K562 (cell line): ENCODE results near the gene PRR29. TPM values are rescaled to one million over a fixed set of nuclear protein-coding genes. Genes with fewer than 3 reads are reported as not detected.
A peak's percentile ranks its signal among the peaks of the same experiment; 100 is the strongest.

Experiments
- ATAC-seq: fragments of 200-7000 bp; cut with Tn5 transposase; 3 replicates; pipeline ENCODE4 v1.9.1; 2020; ENCODE audit warnings: moderate library complexity
- BruUV-seq: library from RNA; stranded (reverse); fragments of 400-500 nt; replicated peaks from 2 replicates; lab custom pipeline; 2021; lab: Mats Ljungman, UMichigan
- CTCF ChIA-PET: fragments of 300-600 bp; formaldehyde crosslinking; extraction: SDS; loops from one replicate; lab custom pipeline; 2021; ENCODE audit warnings: low intra/inter-chr PET ratio; lab: Yijun Ruan, JAX
- POLR2A ChIA-PET: fragments of 300-600, 350-650 bp; sonication (Branson Sonifier 250); formaldehyde crosslinking; extraction: SDS; loops from one replicate; lab custom pipeline; 2021; ENCODE audit warnings: antibody characterized with exemption, inconsistent platforms; lab: Yijun Ruan, JAX
- DNase-seq, 4 experiments: peaks; one replicate each; pipeline versions ENCODE4 v3.0.0 to v3.0.0-alpha.2; 2011 to 2018; ENCODE audit warnings: low spot score in 3 of 4, mixed read lengths in 3 of 4; ENCODE audit errors: extremely low read depth in 1 of 4
- FAIRE-seq: peaks from 2 replicates; lab custom pipeline; 2011; peaks lifted over from hg19 to GRCh38; lab: Jason Lieb, UNC
- H2AFZ ChIP-seq: 2 replicates; pipeline ENCODE4 v1.6.0; 2011; ENCODE audit warnings: low read depth, low read length, control low read depth, inconsistent platforms
- H3K27ac ChIP-seq: fragments of 200-600 bp; 3 replicates; pipeline ENCODE4 v1.8.0; 2011; ENCODE audit warnings: low read depth, mild to moderate bottlenecking, control low read depth, inconsistent platforms, low read length, moderate library complexity, mixed read lengths; ENCODE audit errors: extremely low read depth
- H3K27me3 ChIP-seq, 2 experiments: fragments of 300-600 bp in 1 of 2; 2 replicates in 1 of 2; 3 replicates in 1 of 2; pipeline versions ENCODE4 v1.6.0 to v1.8.0; 2011; ENCODE audit warnings: inconsistent platforms in 2 of 2, low read length in 2 of 2, mild to moderate bottlenecking in 1 of 2, mixed read lengths in 1 of 2, moderate library complexity in 1 of 2; ENCODE audit not compliant: control insufficient read depth in 2 of 2, insufficient read depth in 2 of 2
- H3K36me3 ChIP-seq: fragments of 300-600 bp; 3 replicates; pipeline ENCODE4 v1.8.0; 2011; ENCODE audit warnings: mild to moderate bottlenecking, low read length, inconsistent platforms; ENCODE audit not compliant: control insufficient read depth, insufficient read depth
- H3K4me1 ChIP-seq, 2 experiments: fragments of 200-600 bp in 1 of 2; replicated peaks in 1 of 2; 2 replicates in 1 of 2; 3 replicates in 1 of 2; pipeline versions ENCODE4 v1.5.1 to v1.8.0; 2011; ENCODE audit warnings: inconsistent platforms in 2 of 2, low read length in 2 of 2, mild to moderate bottlenecking in 1 of 2, mixed read lengths in 1 of 2, moderate library complexity in 1 of 2; ENCODE audit not compliant: control insufficient read depth in 2 of 2, insufficient read depth in 2 of 2
- H3K4me2 ChIP-seq: 2 replicates; pipeline ENCODE4 v1.6.1; 2011; ENCODE audit warnings: low read length, control low read depth, inconsistent platforms, mixed read lengths; ENCODE audit not compliant: insufficient read depth
- H3K4me3 ChIP-seq: fragments of 200-600 bp; sonication (generic), shearing (Covaris generic); 2 replicates; pipeline ENCODE4 v1.5.1; 2016; ENCODE audit warnings: control low read depth, inconsistent platforms
- H3K79me2 ChIP-seq: fragments of 200-600 bp; 3 replicates; pipeline ENCODE4 v1.8.0; 2011; ENCODE audit warnings: low read length, inconsistent platforms; ENCODE audit not compliant: control insufficient read depth, insufficient read depth
- H3K9ac ChIP-seq, 2 experiments: 2 replicates each; pipeline versions ENCODE4 v1.6.0 to v1.6.1; 2011; ENCODE audit warnings: low read depth in 2 of 2, low read length in 2 of 2, control low read depth in 1 of 2, inconsistent platforms in 1 of 2, mild to moderate bottlenecking in 1 of 2, mixed read lengths in 1 of 2; ENCODE audit not compliant: insufficient read depth in 1 of 2
- H3K9me1 ChIP-seq: one replicate; pipeline ENCODE4 v1.6.0; 2011; ENCODE audit warnings: inconsistent platforms, mild to moderate bottlenecking, low read length, moderate library complexity; ENCODE audit not compliant: control insufficient read depth, insufficient read depth
- H3K9me3 ChIP-seq: replicated peaks from 2 replicates; pipeline ENCODE4 v1.5.1; 2011; ENCODE audit warnings: low read depth, low read length, inconsistent platforms; ENCODE audit not compliant: control insufficient read depth, insufficient read depth
- H4K20me1 ChIP-seq: replicated peaks from 2 replicates; pipeline ENCODE4 v1.6.1; 2011; ENCODE audit warnings: low read length, inconsistent platforms, mixed read lengths; ENCODE audit not compliant: control insufficient read depth, insufficient read depth
- EGR1 ChIP-seq: fragments of 450-650 bp; conservative IDR thresholded peaks from 2 replicates; pipeline ENCODE4 v1.6.1; 2017; ENCODE audit warnings: mild to moderate bottlenecking
- ESRRA ChIP-seq: fragments of 450-650 bp; IDR thresholded peaks from 2 replicates; pipeline ENCODE4 v1.6.1; 2014; ENCODE audit warnings: low read depth, mild to moderate bottlenecking, moderate library complexity, borderline replicate concordance
- HBP1 ChIP-seq: fragments of 450-650 bp; formaldehyde crosslinking; IDR thresholded peaks from 2 replicates; pipeline ENCODE4 v1.4.0; 2022; ENCODE audit warnings: missing genetic modification characterization
- JUND ChIP-seq, 2 experiments: IDR thresholded peaks; 2 replicates in 1 of 2; 3 replicates in 1 of 2; pipeline ENCODE4 v1.6.1; 2011; ENCODE audit warnings: borderline replicate concordance in 2 of 2, low read depth in 2 of 2, low read length in 2 of 2, improper control_type of control experiment in 1 of 2, missing biosample characterization in 1 of 2, missing genetic modification characterization in 1 of 2, missing genetic modification reagents in 1 of 2
- NFIC ChIP-seq: fragments of 450-650 bp; IDR thresholded peaks from 2 replicates; pipeline ENCODE4 v1.6.1; 2017; ENCODE audit warnings: mild to moderate bottlenecking, inconsistent platforms
- NRF1 ChIP-seq, 2 experiments: fragments of 450-650 bp; IDR thresholded peaks in 1 of 2; conservative IDR thresholded peaks in 1 of 2; 2 replicates each; pipeline ENCODE4 v1.6.1; 2014; ENCODE audit warnings: mild to moderate bottlenecking in 2 of 2
- POLR2G ChIP-seq: fragments of 200-400 bp; formaldehyde crosslinking; IDR thresholded peaks from 2 replicates; pipeline ENCODE4 v1.6.1; 2017; ENCODE audit warnings: low read depth, mild to moderate bottlenecking, antibody characterized with exemption, low read length, moderate library complexity
- PRMT5 ChIP-seq: sonication (generic); formaldehyde crosslinking; IDR thresholded peaks from 2 replicates; pipeline ENCODE4 v1.5.0; 2020; ENCODE audit warnings: missing genetic modification reagents
- PTRF ChIP-seq: fragments of 450-650 bp; IDR thresholded peaks from 2 replicates; pipeline ENCODE4 v1.6.1; 2016; ENCODE audit warnings: mild to moderate bottlenecking, missing genetic modification characterization, missing compliant biosample characterization
- RHOXF2B ChIP-seq: fragments of 250-450 bp; sonication (Bioruptor Pico); conservative IDR thresholded peaks from 2 replicates; pipeline ENCODE4 v1.5.1; 2021
- SP1 ChIP-seq: sonication (generic); formaldehyde crosslinking; IDR thresholded peaks from 2 replicates; pipeline ENCODE4 v1.8.1; 2022; ENCODE audit warnings: mild to moderate bottlenecking, missing genetic modification reagents
- TCF7 ChIP-seq: sonication (generic); IDR thresholded peaks from 2 replicates; pipeline ENCODE4 v1.6.1; 2016; ENCODE audit warnings: antibody characterized with exemption, borderline replicate concordance
- ZBTB1 ChIP-seq: sonication (generic); formaldehyde crosslinking; IDR thresholded peaks from 2 replicates; pipeline ENCODE4 v1.8.1; 2023; ENCODE audit warnings: missing genetic modification reagents, low read depth, mild to moderate bottlenecking, borderline replicate concordance
- WGBS: fragments of 100-300 bp; shearing (Covaris generic); methylation state at CpG from one replicate; pipeline ENCODE4 v1.1.6; 2016; ENCODE audit warnings: low coverage, mixed read lengths; ENCODE audit not compliant: insufficient coverage; ENCODE audit errors: missing lambda C conversion rate; 5-methylcytosine and 5-hydroxymethylcytosine counted together
- in situ Hi-C: fragments of 300-500 bp; cut with MboI; formaldehyde crosslinking; loops from 4 replicates; pipeline ENCODE4 v1.15.0; 2018; ENCODE audit warnings: inconsistent platforms, mixed read lengths
- intact Hi-C: fragments of 100-400 bp; cut with micrococcal nuclease; formaldehyde crosslinking; loops from 2 replicates; pipeline ENCODE4 v1.14.2; 2022
- polyA plus RNA-seq, 8 experiments: library from polyadenylated mRNA; depleted of rRNA in 4 of 8; stranded (reverse) in 5 of 8; unstranded in 3 of 8; fragments of >200 nt; fragmentation: Nextera tagmentation in 2 of 8; fragmentation: Illumina TruSeq in 1 of 8; extraction: Ambion mirVana in 2 of 8; extraction: Trizol in 1 of 8; gene quantifications; 2 replicates each; pipeline versions ENCODE4 v1.2.1 to v1.2.3, GENCODE V29; 2011 to 2014; ENCODE audit warnings: inconsistent platforms in 1 of 8, missing spikeins in 1 of 8
- total RNA-seq, 7 experiments: library from RNA; depleted of rRNA in 6 of 7; stranded (reverse); fragments of >200 nt in 6 of 7; fragmentation: Illumina TruSeq in 2 of 7; extraction: Trizol in 2 of 7; gene quantifications; 2 replicates each; pipeline versions ENCODE4 v1.2.1 to v1.2.3, GENCODE V29; 2011 to 2021; ENCODE audit warnings: low replicate concordance in 1 of 7
- TF ChIP-seq, protein P1 (sequence below): fragments of 250-450 bp; sonication (Bioruptor Pico); IDR thresholded peaks from 2 replicates; pipeline ENCODE4 v1.8.0; 2021; ENCODE audit warnings: borderline replicate concordance, mild to moderate bottlenecking, moderate library complexity; ENCODE audit not compliant: poor library complexity, severe bottlenecking
- TF ChIP-seq, protein P2 (sequence below): sonication (generic); formaldehyde crosslinking; IDR thresholded peaks from 2 replicates; pipeline ENCODE4 v1.8.0; 2022; ENCODE audit warnings: missing genetic modification reagents, mild to moderate bottlenecking, moderate library complexity, borderline replicate concordance

Gene PRR29
- total and polyA plus RNA-seq, 9 of the 15 experiments (the other 6 are each of a cell fraction or from before 2014, with no cell fraction given) = 0.08 to 0.58 (median 0.15) TPM; not detected in 5

- ATAC-seq = no peak
- H3K4me3 ChIP-seq = peak overlapping the region; percentile 52
- TF ChIP-seq TCF7 (no peak), PTRF (tag) (no peak), ESRRA (no peak), RHOXF2B (no peak), NRF1 (conservative IDR thresholded peaks at IDR 0.05 in 1 of 2, IDR thresholded peaks at IDR 0.05 in 1 of 2) (no peak), NFIC (no peak), POLR2G (peak; percentile 43), EGR1 (peak; percentile 33), ZBTB1 (CRISPR knock-in tag) (0 out of 2 replicates have a peak, but pooled peaks have one; percentile 3), PRMT5 (CRISPR knock-in tag) (no peak), JUND (IDR thresholded peaks at IDR 0.05; ENCODE audit: borderline replicate concordance, low read depth, low read length) (no peak), JUND (tag; IDR thresholded peaks at IDR 0.05; ENCODE audit: borderline replicate concordance, low read depth, low read length) (no peak), HBP1 (CRISPR knock-in tag) (0 out of 2 replicates have a peak, but pooled peaks have one; percentile 15), SP1 (CRISPR knock-in tag) (no peak)
- TF ChIP-seq, protein P1, sequence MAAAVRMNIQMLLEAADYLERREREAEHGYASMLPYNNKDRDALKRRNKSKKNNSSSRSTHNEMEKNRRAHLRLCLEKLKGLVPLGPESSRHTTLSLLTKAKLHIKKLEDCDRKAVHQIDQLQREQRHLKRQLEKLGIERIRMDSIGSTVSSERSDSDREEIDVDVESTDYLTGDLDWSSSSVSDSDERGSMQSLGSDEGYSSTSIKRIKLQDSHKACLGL (CRISPR knock-in tag) = no peak
- TF ChIP-seq, protein P2, sequence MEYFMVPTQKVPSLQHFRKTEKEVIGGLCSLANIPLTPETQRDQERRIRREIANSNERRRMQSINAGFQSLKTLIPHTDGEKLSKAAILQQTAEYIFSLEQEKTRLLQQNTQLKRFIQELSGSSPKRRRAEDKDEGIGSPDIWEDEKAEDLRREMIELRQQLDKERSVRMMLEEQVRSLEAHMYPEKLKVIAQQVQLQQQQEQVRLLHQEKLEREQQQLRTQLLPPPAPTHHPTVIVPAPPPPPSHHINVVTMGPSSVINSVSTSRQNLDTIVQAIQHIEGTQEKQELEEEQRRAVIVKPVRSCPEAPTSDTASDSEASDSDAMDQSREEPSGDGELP = no peak
These were observed 849 bp downstream of the PRR29 start for GRCh38 chr17:63998721-63999679.

More at GRCh38 chr17:63998721-63999679, 849 bp downstream of the PRR29 start:
- no peaks in the 10 kb centered on the region; a peak in 1 of 5 replicates for H3K27me3 ChIP-seq
- DNase-seq = peak in 2 of 4 experiments; percentile 2 to 20
- ChIA-PET CTCF (no interaction called here), POLR2A (interaction anchor here (1.2 kb wide), 1 partner anchor 9 kb away, joined by 5 read pairs; no protein-coding TSS in a partner anchor)
- H3K4me1 ChIP-seq = peaks cover 5 to 54% of the 10 kb centered on the region in 2 experiments
- H3K9me1 ChIP-seq = no peaks in the 10 kb centered on the region
- WGBS = 34% methylated on average over 19 of the region's 33 CpGs
- H3K9ac ChIP-seq = peak overlapping the region in 1 of 2 experiments; percentile 92; a peak in 2 of 4 replicates
- H4K20me1 ChIP-seq = no peaks in the 10 kb centered on the region
- H3K36me3 ChIP-seq = peaks cover 16% of the 10 kb centered on the region; the same call in 2 of the 3 replicates
- in situ Hi-C loops = no loop called here
- peak overlapping the region; percentile 99; the same call in 1 of the 2 replicates for H2AFZ ChIP-seq
- H3K4me2 ChIP-seq = peak overlapping the region; percentile 89; the same call in 1 of the 2 replicates
- no peak overlapping the region for H3K27ac ChIP-seq
- intact Hi-C loops = no loop called here
- H3K9me3 ChIP-seq = no peaks in the 10 kb centered on the region
- no peaks in the 10 kb centered on the region for H3K79me2 ChIP-seq
- BruUV-seq = no TSS peak
- FAIRE-seq = peak; percentile 48
